ENCODE measurements around the gene CLDN19.

CLDN19 gene

GRCh38 chr1:42748461-42749410 is 8.7 kb upstream of the CLDN19 start:
- H3K4me3 ChIP-seq (ENCODE audit: low read depth, low read length), result no peak overlapping the region

GRCh38 chr1:42748021-42748420 is 8.0 kb upstream of the CLDN19 start:
- CTCF ChIA-PET, result interaction anchor here (1.2 to 4.5 kb wide), 5 partner anchors 9 to 170 kb away, joined by 4 to 34 read pairs (median 15); partner anchors contain the start of genes C1orf50 and P3H1
- H3K4me3 ChIP-seq (ENCODE audit: low read depth, low read length), result no peak overlapping the region
- no peak for DNase-seq (ENCODE audit: low read depth, low spot score)
- POLR2A ChIA-PET, result no interaction called here
- TF ChIP-seq, protein P1, sequence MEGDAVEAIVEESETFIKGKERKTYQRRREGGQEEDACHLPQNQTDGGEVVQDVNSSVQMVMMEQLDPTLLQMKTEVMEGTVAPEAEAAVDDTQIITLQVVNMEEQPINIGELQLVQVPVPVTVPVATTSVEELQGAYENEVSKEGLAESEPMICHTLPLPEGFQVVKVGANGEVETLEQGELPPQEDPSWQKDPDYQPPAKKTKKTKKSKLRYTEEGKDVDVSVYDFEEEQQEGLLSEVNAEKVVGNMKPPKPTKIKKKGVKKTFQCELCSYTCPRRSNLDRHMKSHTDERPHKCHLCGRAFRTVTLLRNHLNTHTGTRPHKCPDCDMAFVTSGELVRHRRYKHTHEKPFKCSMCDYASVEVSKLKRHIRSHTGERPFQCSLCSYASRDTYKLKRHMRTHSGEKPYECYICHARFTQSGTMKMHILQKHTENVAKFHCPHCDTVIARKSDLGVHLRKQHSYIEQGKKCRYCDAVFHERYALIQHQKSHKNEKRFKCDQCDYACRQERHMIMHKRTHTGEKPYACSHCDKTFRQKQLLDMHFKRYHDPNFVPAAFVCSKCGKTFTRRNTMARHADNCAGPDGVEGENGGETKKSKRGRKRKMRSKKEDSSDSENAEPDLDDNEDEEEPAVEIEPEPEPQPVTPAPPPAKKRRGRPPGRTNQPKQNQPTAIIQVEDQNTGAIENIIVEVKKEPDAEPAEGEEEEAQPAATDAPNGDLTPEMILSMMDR (IDR thresholded peaks at IDR 0.05; ENCODE audit: insufficient read depth, low read length, missing control alignments), result no peak

More at GRCh38 chr1:42748461-42749410, 8.7 kb upstream of the CLDN19 start:
- TF ChIP-seq, protein P1 (IDR thresholded peaks at IDR 0.05; ENCODE audit: insufficient read depth, low read length, missing control alignments), result no peak
- CTCF ChIA-PET, result interaction anchor here (1.3 to 4.5 kb wide), 6 partner anchors 8 to 169 kb away, joined by 3 to 34 read pairs (median 10); no protein-coding TSS in a partner anchor
- POLR2A ChIA-PET, result interaction anchor here (0.6 kb wide), 1 partner anchor 73 kb away, joined by 3 read pairs; no protein-coding TSS in a partner anchor
- no peak for DNase-seq (ENCODE audit: low read depth, low spot score)

DNA sequence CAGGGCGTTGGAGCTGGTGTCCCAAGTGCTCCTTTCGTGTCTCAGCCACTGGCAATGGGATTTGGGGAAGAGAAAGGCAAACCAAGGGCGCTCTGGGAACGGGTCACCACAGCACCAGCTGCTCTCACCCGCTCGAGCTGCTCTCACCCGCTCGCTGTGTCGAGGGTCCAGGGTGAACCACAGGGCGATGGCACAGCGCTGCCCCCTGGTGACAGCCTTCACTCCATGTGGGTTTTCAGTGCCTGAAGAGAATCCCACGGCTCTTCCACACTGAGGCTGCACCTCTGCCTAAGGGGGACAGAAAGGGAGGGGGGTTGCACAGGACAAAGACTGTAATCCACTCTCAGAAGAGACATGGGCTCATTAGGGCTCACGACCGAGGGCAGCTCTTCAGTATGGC is 7.1 kb upstream of the CLDN19 start:
- POLR2A ChIA-PET, result no interaction called here

DNA sequence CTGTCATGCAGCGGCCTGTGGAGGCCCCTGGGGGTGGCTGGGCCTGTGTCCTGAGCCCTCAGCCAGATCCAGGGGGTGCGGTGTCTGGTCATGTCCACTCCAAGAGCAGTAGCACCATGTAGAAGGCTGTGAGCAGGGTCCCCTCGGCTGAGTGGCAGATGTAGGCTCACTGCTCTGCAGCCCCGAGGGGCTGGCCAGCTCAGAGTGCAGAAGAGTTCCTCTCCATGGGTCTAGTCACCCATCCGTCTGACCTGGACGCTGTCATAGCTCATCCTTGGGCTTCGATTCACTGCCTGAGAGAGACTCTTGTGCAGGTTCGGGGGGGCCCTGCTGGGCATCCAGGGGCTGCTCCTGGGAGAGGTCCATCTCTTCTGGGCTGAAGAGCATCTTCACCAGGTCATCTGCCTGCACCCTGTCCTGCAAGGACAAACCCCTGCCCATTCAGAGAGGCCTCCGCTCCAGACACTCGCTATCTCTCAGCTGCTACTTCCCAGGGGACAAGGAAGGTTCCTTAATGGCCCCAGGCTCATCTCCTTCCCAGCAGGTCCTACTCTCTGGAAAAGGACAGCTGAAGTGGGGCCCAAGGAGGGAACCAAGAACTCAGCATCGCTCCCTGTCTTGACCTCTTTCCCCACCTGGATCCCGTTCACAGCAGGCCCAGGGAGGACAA is 6.5 kb upstream of the CLDN19 start:
- POLR2A ChIA-PET, result no interaction called here
- DNase-seq (ENCODE audit: low read depth, low spot score), result no peak
- CTCF ChIA-PET, result interaction anchor here (0.8 to 4.5 kb wide), 12 partner anchors 11 to 599 kb away, joined by 3 to 34 read pairs (median 5); partner anchors contain the start of genes C1orf50 and P3H1
- TF ChIP-seq, protein P1 (IDR thresholded peaks at IDR 0.05; ENCODE audit: insufficient read depth, low read length, missing control alignments), result no peak
- H3K4me3 ChIP-seq (ENCODE audit: low read depth, low read length), result no peak overlapping the region

More for the DNA sequence above, 7.1 kb upstream of the CLDN19 start:
- no peak for DNase-seq (ENCODE audit: low read depth, low spot score)
- TF ChIP-seq, protein P1 (IDR thresholded peaks at IDR 0.05; ENCODE audit: insufficient read depth, low read length, missing control alignments), result peak; percentile 64
- CTCF ChIA-PET, result interaction anchor here (0.7 to 4.5 kb wide), 12 partner anchors 10 to 600 kb away, joined by 3 to 34 read pairs (median 5); partner anchors contain the start of genes C1orf50 and P3H1
- H3K4me3 ChIP-seq (ENCODE audit: low read depth, low read length), result no peak overlapping the region

DNA sequence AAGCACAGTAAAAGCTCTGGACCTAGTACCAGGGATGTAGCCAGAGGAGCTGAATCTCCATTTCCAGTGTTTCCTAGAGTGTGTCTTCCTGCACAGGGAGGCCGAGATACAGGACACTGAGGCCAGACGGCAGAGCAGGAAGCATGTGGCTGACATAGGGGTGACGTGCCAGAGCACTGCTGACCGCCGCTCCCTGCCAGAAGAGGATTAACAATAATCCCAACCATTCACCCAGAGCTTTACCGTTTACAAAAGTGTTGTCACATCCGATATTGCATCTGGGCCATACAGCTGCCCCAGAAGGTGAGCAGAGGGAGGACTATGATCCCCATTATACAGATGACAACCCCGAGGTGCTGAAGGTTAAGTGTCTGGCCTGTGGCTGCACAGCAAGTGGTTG is 5.8 kb upstream of the CLDN19 start:
- DNase-seq (ENCODE audit: low read depth, low spot score), result no peak

More for the DNA sequence above, 5.8 kb upstream of the CLDN19 start:
- no peak overlapping the region for H3K4me3 ChIP-seq (ENCODE audit: low read depth, low read length)
- ChIA-PET POLR2A (interaction anchor here (1.2 kb wide), 1 partner anchor 20 kb away, joined by 3 read pairs; no protein-coding TSS in a partner anchor), CTCF (interaction anchor here (0.8 to 4.5 kb wide), 9 partner anchors 8 to 598 kb away, joined by 3 to 34 read pairs (median 6); no protein-coding TSS in a partner anchor)
- TF ChIP-seq, protein P1 (IDR thresholded peaks at IDR 0.05; ENCODE audit: insufficient read depth, low read length, missing control alignments), result no peak
